Measurements from ENCODE around the gene TNKS1BP1. TPM values are rescaled to one million over a fixed set of nuclear protein-coding genes. Genes with fewer than 3 reads are reported as not detected.

Gene TNKS1BP1
- 70.1 and 99.4 TPM in 2 replicates for total RNA-seq

GRCh38 chr11:57324886-57325734 is at the start of gene TNKS1BP1:
Gene TNKS1BP1 (minus strand): TSS chr11:57324952. CDS start chr11:57321885, 3,067 bp downstream.

GRCh38 chr11:57338142-57338541 is 13.4 kb upstream of the TNKS1BP1 start, which contains the start of gene P2RX3:
Gene P2RX3 (plus strand): TSS chr11:57338352. CDS start chr11:57338551, 199 bp downstream.

GRCh38 chr11:57335343-57336110 is 10.8 kb upstream of the TNKS1BP1 start, which contains the start of gene SSRP1:
Gene SSRP1 (minus strand): TSS chr11:57335892. CDS start chr11:57335121, 771 bp downstream.

Other genes with a start within 250 kb of the TNKS1BP1 start
- gene LRRC55, start 143.0 kb downstream of the TNKS1BP1 start, total RNA-seq, result not detected in 2 replicates
- gene APLNR, start 87.7 kb downstream of the TNKS1BP1 start, total RNA-seq, result not detected in 2 replicates
- gene SSRP1, start 10.9 kb upstream of the TNKS1BP1 start, total RNA-seq, result 56.2 and 65.6 TPM in 2 replicates
- gene P2RX3, start 13.4 kb upstream of the TNKS1BP1 start, total RNA-seq, result not detected in 2 replicates
- not detected in 2 replicates for gene PRG3, start 56.2 kb upstream of the TNKS1BP1 start, total RNA-seq
- gene PRG2, start 65.7 kb upstream of the TNKS1BP1 start, total RNA-seq, result 0.55 and 0.71 TPM in 2 replicates
- gene SLC43A3, start 102.2 kb upstream of the TNKS1BP1 start, total RNA-seq, result 15.9 and 27.4 TPM in 2 replicates
- 0.09 TPM in 1 of 2 replicates, not detected in the other for gene RTN4RL2, start 135.6 kb upstream of the TNKS1BP1 start, total RNA-seq
- 16.8 and 19.9 TPM in 2 replicates for gene SLC43A1, start 190.8 kb upstream of the TNKS1BP1 start, total RNA-seq
- 36.7 and 43.0 TPM in 2 replicates for gene TIMM10, start 205.8 kb upstream of the TNKS1BP1 start, total RNA-seq
- not detected in 2 replicates for gene SMTNL1, start 212.6 kb upstream of the TNKS1BP1 start, total RNA-seq
- gene UBE2L6, start 242.7 kb upstream of the TNKS1BP1 start, total RNA-seq, result 61.2 and 78.1 TPM in 2 replicates

All from smooth muscle cell of bladder (primary cell).